Common myeloid progenitor, CD34-positive (primary cell): ENCODE measurements around the gene ERVK3-1.

ENCODE experiments used
- CTCF ChIA-PET: fragments of 350-600 bp; sonication (Branson Sonifier 250); formaldehyde crosslinking; loops from one replicate; lab custom pipeline; 2021; ENCODE audit warnings: antibody characterized with exemption; lab: Charles Lee
- POLR2A ChIA-PET: fragments of 350-600 bp; sonication (Branson Sonifier 250); formaldehyde crosslinking; loops from one replicate; lab custom pipeline; 2021; ENCODE audit warnings: antibody characterized with exemption; lab: Charles Lee
- DNase-seq, 3 donors: peaks; one replicate each; pipeline versions ENCODE4 v3.0.0 to v3.0.0-alpha.2; 2013
- H3K27ac ChIP-seq, 2 experiments: 1 replicate in 1 of 2; 2 replicates in 1 of 2; pipeline ENCODE4 v1.7.0; 2013; ENCODE audit warnings: inconsistent platforms in 2 of 2, low read length in 2 of 2, mild to moderate bottlenecking in 2 of 2, low read depth in 1 of 2, moderate library complexity in 1 of 2; ENCODE audit not compliant: severe bottlenecking in 2 of 2, insufficient read depth in 1 of 2, poor library complexity in 1 of 2
- H3K27me3 ChIP-seq, 5 experiments: replicated peaks in 2 of 5; 1 replicate in 3 of 5; 2 replicates in 2 of 5; pipeline versions ENCODE4 v1.6.1 to v1.7.0; 2013; ENCODE audit warnings: low read length in 4 of 5, mild to moderate bottlenecking in 2 of 5, moderate library complexity in 2 of 5, inconsistent platforms in 1 of 5; ENCODE audit not compliant: insufficient read depth in 5 of 5, control insufficient read depth in 4 of 5
- H3K36me3 ChIP-seq, 4 experiments: 1 replicate in 2 of 4; 2 replicates in 2 of 4; pipeline versions ENCODE4 v1.6.1 to v1.7.0; 2013; ENCODE audit warnings: low read length in 3 of 4, control low read depth in 1 of 4, mild to moderate bottlenecking in 1 of 4; ENCODE audit not compliant: control insufficient read depth in 4 of 4, insufficient read depth in 4 of 4
- H3K4me1 ChIP-seq, 4 experiments: 1 replicate in 3 of 4; 2 replicates in 1 of 4; pipeline versions ENCODE4 v1.6.1 to v1.7.1; 2013; ENCODE audit warnings: low read length in 3 of 4, mild to moderate bottlenecking in 3 of 4, control low read depth in 1 of 4, inconsistent platforms in 1 of 4, moderate library complexity in 1 of 4; ENCODE audit not compliant: control insufficient read depth in 4 of 4, insufficient read depth in 4 of 4; ENCODE audit errors: control extremely low read depth in 1 of 4
- H3K4me3 ChIP-seq, 7 experiments: 1 replicate in 4 of 7; 2 replicates in 3 of 7; pipeline versions ENCODE4 v1.5.1 to v1.7.0; 2013; ENCODE audit warnings: mild to moderate bottlenecking in 7 of 7, low read length in 6 of 7, moderate library complexity in 6 of 7, inconsistent platforms in 2 of 7, low read depth in 2 of 7, control low read depth in 1 of 7; ENCODE audit not compliant: insufficient read depth in 4 of 7, control insufficient read depth in 1 of 7; ENCODE audit errors: extremely low read depth in 1 of 7
- H3K9me3 ChIP-seq, 5 experiments: 1 replicate in 4 of 5; 2 replicates in 1 of 5; pipeline versions ENCODE4 v1.6.1 to v1.7.1; 2013; ENCODE audit warnings: low read length in 4 of 5, mild to moderate bottlenecking in 2 of 5, inconsistent platforms in 1 of 5, low read depth in 1 of 5, moderate library complexity in 1 of 5; ENCODE audit not compliant: control insufficient read depth in 4 of 5, insufficient read depth in 2 of 5; ENCODE audit errors: control extremely low read depth in 1 of 5
- WGBS: methylation state at CpG from one replicate; pipeline ENCODE4 v1.1.5; 2013; ENCODE audit not compliant: insufficient coverage; 5-methylcytosine and 5-hydroxymethylcytosine counted together

The ERVK3-1 gene

GRCh38 chr19:58279042-58279924 lies 25.9 kb upstream of the ERVK3-1 start:
- 4% methylated on average over 41 of the region's 60 CpGs for WGBS
- Histone ChIP-seq H3K27ac (peak overlapping the region; percentile 84 to 94), H3K27me3 (no peaks in the 10 kb centered on the region), H3K36me3 (peaks cover 17 to 53% (median 34%) of the 10 kb centered on the region in 4 experiments), H3K4me1 (peaks cover 0 to 20% (median 7%) of the 10 kb centered on the region in 4 experiments), H3K4me3 (peak overlapping the region; percentile 60 to 95 (median 90)), H3K9me3 (peaks cover 3 to 56% (median 43%) of the 10 kb centered on the region in 5 experiments)
- peak; percentile 69 to 86 (median 80) for DNase-seq
- ChIA-PET POLR2A (interaction anchor here (1.0 to 2.0 kb wide), 2 partner anchors 10 to 22 kb away, joined by 3 to 9 read pairs; no protein-coding TSS in a partner anchor), CTCF (no interaction called here)

DNA sequence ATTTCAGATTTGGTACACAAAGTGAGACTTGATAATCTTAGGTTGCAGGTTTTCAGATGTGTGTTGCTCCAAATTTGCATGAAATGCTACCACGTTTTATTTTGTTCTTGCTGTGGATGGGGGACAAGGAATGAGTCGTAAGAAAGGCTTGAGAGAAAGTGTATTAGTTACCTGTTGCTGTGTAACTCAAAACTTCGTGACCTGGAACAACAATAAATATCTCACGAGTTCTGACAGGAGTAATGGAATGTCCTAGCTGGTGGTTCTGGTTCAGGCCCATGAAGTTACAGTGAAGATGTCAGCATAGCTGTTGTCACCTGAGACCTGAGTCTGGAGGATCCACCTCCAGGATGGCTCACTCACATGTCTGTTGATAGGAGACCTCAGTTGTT lies 25.3 kb upstream of the ERVK3-1 start:
- Histone ChIP-seq H3K4me1 (peaks cover 0 to 20% (median 7%) of the 10 kb centered on the region in 4 experiments), H3K27ac (peak overlapping the region in 1 of 2 experiments; percentile 94), H3K4me3 (peak overlapping the region in 6 of 7 experiments; percentile 60 to 95 (median 92)), H3K9me3 (peaks cover 3 to 52% (median 49%) of the 10 kb centered on the region in 5 experiments), H3K27me3 (no peaks in the 10 kb centered on the region), H3K36me3 (peaks cover 22 to 53% (median 35%) of the 10 kb centered on the region in 4 experiments)
- 81% methylated on average over 4 of the region's 4 CpGs for WGBS
- DNase-seq, result no peak
- ChIA-PET POLR2A (interaction anchor here (2.0 kb wide), 1 partner anchor 11 kb away, joined by 9 read pairs; no protein-coding TSS in a partner anchor), CTCF (no interaction called here)

DNA sequence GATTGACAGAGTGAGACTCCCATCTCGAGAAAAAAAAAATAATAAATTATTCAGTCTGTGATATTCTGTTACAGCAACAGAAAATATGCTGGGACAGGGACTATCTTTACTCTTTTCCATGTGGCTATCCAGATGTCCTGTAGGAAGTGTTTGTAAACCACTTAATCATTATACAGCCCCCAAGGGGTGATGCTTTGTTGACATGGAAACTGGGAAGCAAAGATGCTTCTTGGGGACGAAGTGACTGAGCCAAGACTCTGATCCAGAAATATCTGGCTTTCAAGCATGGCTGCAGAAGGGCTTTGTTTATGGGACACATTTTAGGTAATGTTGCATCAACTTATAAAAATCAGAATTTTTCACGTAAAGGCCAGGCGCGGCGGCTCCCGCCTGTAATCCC lies 21.0 kb upstream of the ERVK3-1 start:
- no peak for DNase-seq
- H3K27ac ChIP-seq, result no peak overlapping the region
- peaks cover 48 to 87% (median 63%) of the 10 kb centered on the region in 4 experiments for H3K36me3 ChIP-seq
- ChIA-PET POLR2A (no interaction called here), CTCF (no interaction called here)
- no peaks in the 10 kb centered on the region for H3K27me3 ChIP-seq
- no peak overlapping the region for H3K4me3 ChIP-seq
- H3K9me3 ChIP-seq, result peaks cover 15 to 79% (median 70%) of the 10 kb centered on the region in 5 experiments
- WGBS, result 92% methylated on average over 5 of the region's 7 CpGs
- peaks cover 0 to 13% (median 6%) of the 10 kb centered on the region in 4 experiments for H3K4me1 ChIP-seq

- Histone ChIP-seq H3K4me1 (no peaks in the 10 kb centered on the region), H3K27ac (no peak overlapping the region), H3K36me3 (peaks cover 61 to 97% (median 85%) of the 10 kb centered on the region in 4 experiments), H3K27me3 (no peaks in the 10 kb centered on the region), H3K4me3 (no peak overlapping the region), H3K9me3 (peaks cover 13 to 94% (median 87%) of the 10 kb centered on the region in 5 experiments)
- DNase-seq, result no peak
- POLR2A ChIA-PET, result no interaction called here
- CTCF ChIA-PET, result no interaction called here
- 100% methylated on average over 7 of the region's 7 CpGs for WGBS
Observed at GRCh38 chr19:58291943-58292342, 13.2 kb upstream of the ERVK3-1 start.

DNA sequence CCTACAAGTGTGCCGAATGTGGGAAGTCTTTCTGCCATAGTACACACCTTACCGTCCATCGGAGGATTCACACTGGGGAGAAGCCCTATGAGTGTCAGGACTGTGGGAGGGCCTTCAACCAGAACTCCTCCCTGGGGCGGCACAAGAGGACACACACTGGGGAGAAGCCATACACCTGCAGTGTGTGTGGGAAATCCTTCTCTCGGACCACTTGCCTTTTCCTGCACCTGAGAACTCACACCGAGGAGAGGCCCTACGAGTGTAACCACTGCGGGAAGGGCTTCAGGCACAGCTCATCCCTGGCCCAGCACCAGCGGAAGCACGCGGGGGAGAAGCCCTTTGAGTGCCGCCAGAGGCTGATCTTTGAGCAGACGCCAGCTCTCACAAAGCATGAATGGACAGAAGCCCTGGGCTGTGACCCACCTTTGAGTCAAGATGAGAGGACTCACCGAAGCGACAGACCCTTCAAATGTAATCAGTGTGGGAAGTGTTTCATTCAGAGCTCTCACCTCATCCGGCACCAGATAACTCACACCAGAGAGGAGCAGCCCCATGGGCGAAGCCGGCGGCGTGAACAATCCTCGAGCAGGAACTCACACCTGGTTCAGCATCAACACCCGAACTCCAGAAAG lies 10.3 kb upstream of the ERVK3-1 start:
- H3K27me3 ChIP-seq, result no peaks in the 10 kb centered on the region
- H3K27ac ChIP-seq, result no peak overlapping the region
- peaks cover 53 to 95% (median 79%) of the 10 kb centered on the region in 4 experiments for H3K36me3 ChIP-seq
- peaks cover 3 to 87% (median 79%) of the 10 kb centered on the region in 5 experiments for H3K9me3 ChIP-seq
- POLR2A ChIA-PET, result no interaction called here
- no peak for DNase-seq
- H3K4me3 ChIP-seq, result no peak overlapping the region
- CTCF ChIA-PET, result no interaction called here
- over 99% methylated on average over 21 of the region's 22 CpGs for WGBS
- H3K4me1 ChIP-seq, result no peaks in the 10 kb centered on the region

GRCh38 chr19:58296104-58296503 lies 9.1 kb upstream of the ERVK3-1 start:
- H3K4me3 ChIP-seq, result peak overlapping the region in 2 of 7 experiments; percentile 7 to 29
- no peak overlapping the region for H3K27ac ChIP-seq
- CTCF ChIA-PET, result interaction anchor here (1.3 kb wide), 1 partner anchor 8 kb away, joined by 3 read pairs; no protein-coding TSS in a partner anchor
- H3K27me3 ChIP-seq, result no peaks in the 10 kb centered on the region
- POLR2A ChIA-PET, result no interaction called here
- H3K36me3 ChIP-seq, result peaks cover 53 to 98% (median 83%) of the 10 kb centered on the region in 4 experiments
- WGBS, result 100% methylated on average over 3 of the region's 7 CpGs
- no peaks in the 10 kb centered on the region for H3K4me1 ChIP-seq
- no peak for DNase-seq
- H3K9me3 ChIP-seq, result peaks cover 3 to 90% (median 81%) of the 10 kb centered on the region in 5 experiments
